Stimulated activated CD4-positive, alpha-beta T cell treated with anti-CD3 and anti-CD28 coated beads, Interleukin-1b, Interleukin-23, amount 100 ng/mL, for 48 hours (primary cell): ENCODE data around the gene CREBRF.
A peak's percentile ranks its signal among the peaks of the same experiment; 100 is the strongest.
"Not testable (repeated sequence)": the region's sequence is repeated elsewhere in the genome, so short reads cannot be mapped to it uniquely, and the experiment has no call there.

Experiments used
- DNase-seq: peaks from one replicate; pipeline ENCODE4 v3.0.0-alpha.2; 2020

The CREBRF gene

GRCh38 chr5:173089581-173089980 is 33.4 kb downstream of the CREBRF start:
- no peak for DNase-seq

- DNase-seq: no peak
Observed at GRCh38 chr5:173090639-173091038, 34.5 kb downstream of the CREBRF start.

- no peak for DNase-seq
Observed at GRCh38 chr5:173091981-173092380, 35.8 kb downstream of the CREBRF start.

- no peak for DNase-seq
Observed at GRCh38 chr5:173093606-173094005, 37.5 kb downstream of the CREBRF start.

GRCh38 chr5:173094012-173094661 is 38.0 kb downstream of the CREBRF start:
- no peak for DNase-seq

- DNase-seq: no peak
Observed at GRCh38 chr5:173098787-173099186, 42.6 kb downstream of the CREBRF start.

GRCh38 chr5:173099461-173099860 is 43.3 kb downstream of the CREBRF start:
- DNase-seq: no peak

- DNase-seq: no peak
Observed at GRCh38 chr5:173101245-173101644, 45.1 kb downstream of the CREBRF start.

- no peak for DNase-seq
Observed at GRCh38 chr5:173103411-173103810, 47.3 kb downstream of the CREBRF start.

- DNase-seq: no peak
Observed at GRCh38 chr5:173108914-173109313, 52.8 kb downstream of the CREBRF start.

- no peak for DNase-seq
Observed at GRCh38 chr5:173114536-173114935, 58.4 kb downstream of the CREBRF start.

- no peak for DNase-seq
Observed at GRCh38 chr5:173119719-173120118, 63.6 kb downstream of the CREBRF start.

- no peak for DNase-seq
Observed at GRCh38 chr5:173123416-173123815, 67.3 kb downstream of the CREBRF start.

GRCh38 chr5:173132166-173132565 is 76.0 kb downstream of the CREBRF start:
- DNase-seq: not testable (repeated sequence)

GRCh38 chr5:173138707-173139106 is 82.6 kb downstream of the CREBRF start:
- DNase-seq: no peak

GRCh38 chr5:173139631-173140030 is 83.5 kb downstream of the CREBRF start:
- no peak for DNase-seq

GRCh38 chr5:173140769-173141168 is 84.6 kb downstream of the CREBRF start:
- DNase-seq: no peak

- no peak for DNase-seq
Observed at GRCh38 chr5:173143567-173143966, 87.4 kb downstream of the CREBRF start.

GRCh38 chr5:173144200-173145176 is 88.3 kb downstream of the CREBRF start, which contains the start of gene BNIP1:
Gene BNIP1 (plus strand): TSS chr5:173144531. CDS start chr5:173144546, 15 bp downstream.
- DNase-seq: peak; percentile 95

GRCh38 chr5:173148354-173148753 is 92.2 kb downstream of the CREBRF start:
- DNase-seq: no peak

GRCh38 chr5:173152547-173152946 is 96.4 kb downstream of the CREBRF start:
- no peak for DNase-seq

GRCh38 chr5:173153842-173154241 is 97.7 kb downstream of the CREBRF start:
- DNase-seq: no peak

GRCh38 chr5:173154619-173155018 is 98.5 kb downstream of the CREBRF start:
- not testable (repeated sequence) for DNase-seq

- no peak for DNase-seq
Observed at GRCh38 chr5:173155912-173156311, 99.8 kb downstream of the CREBRF start.
